ENCODE measurements around the gene KCNQ4. TPM values are rescaled to one million over a fixed set of nuclear protein-coding genes. Genes with fewer than 3 reads are reported as not detected.

Gene KCNQ4
- total and polyA plus RNA-seq, 2 donors (not counting 3 experiments of a cell fraction or from before 2014, with no cell fraction given): 0.06 to 0.07 TPM

GRCh38 chr1:40886318-40887011, 102.9 kb downstream of the KCNQ4 start:
- POLR2A ChIA-PET: no interaction called here
- Histone ChIP-seq H3K79me2 (ENCODE audit: control insufficient read depth, insufficient read depth, low read length) (no peaks in the 10 kb centered on the region), H3K9me1 (replicated peaks; ENCODE audit: control insufficient read depth, extremely low read depth, insufficient read depth, low read length) (no peaks in the 10 kb centered on the region), H3K27me3 (ENCODE audit: control insufficient read depth in 2 of 2, insufficient read depth in 2 of 2, low read length in 2 of 2) (no peaks in the 10 kb centered on the region), H3K4me2 (ENCODE audit: insufficient read depth, low read length) (no peak overlapping the region), H3K27ac (ENCODE audit: insufficient read depth, low read depth, low read length) (no peak overlapping the region), H3K4me1 (ENCODE audit: control insufficient read depth, extremely low read depth, insufficient read depth, low read length) (no peaks in the 10 kb centered on the region), H3K9me3 (replicated peaks; ENCODE audit: control insufficient read depth, insufficient read depth, low read length) (no peaks in the 10 kb centered on the region), H4K20me1 (replicated peaks; ENCODE audit: control insufficient read depth, extremely low read depth, insufficient read depth, low read length) (no peaks in the 10 kb centered on the region), H2AFZ (ENCODE audit: low read depth, low read length) (no peak overlapping the region), H3K9ac (replicated peaks; ENCODE audit: extremely low read depth, insufficient read depth, low read length) (no peak overlapping the region), H3K36me3 (ENCODE audit: control insufficient read depth in 2 of 2, extremely low read depth in 1 of 2, insufficient read depth in 2 of 2, low read length in 2 of 2) (no peaks in the 10 kb centered on the region), H3K4me3 (replicated peaks in 1 of 3; ENCODE audit: insufficient read depth in 1 of 3, low read depth in 1 of 3, low read length in 3 of 3) (no peak overlapping the region)
- DNase-seq (ENCODE audit: low read depth, low spot score) (no peak), FAIRE-seq (no peak)
- no TSS peak for BruUV-seq (replicated peaks)
- intact Hi-C loops (cut with micrococcal nuclease) (no loop called here), dilution Hi-C loops (cut with MboI; ENCODE audit: extremely low pct_ligation_motif_present, low sequenced_read_pairs) (no loop called here)
- CTCF ChIA-PET: interaction anchor here (0.8 kb wide), 1 partner anchor 38 kb away, joined by 3 read pairs; no protein-coding TSS in a partner anchor
- TF ChIP-seq JUN (IDR thresholded peaks at IDR 0.05; ENCODE audit: borderline replicate concordance, insufficient read depth, insufficient read length, low read depth) (no peak), CTCF (IDR thresholded peaks at IDR 0.05; ENCODE audit: extremely low read depth in 1 of 2, insufficient read depth in 1 of 2, low read depth in 1 of 2, low read length in 2 of 2) (no peak), FOS (IDR thresholded peaks at IDR 0.05; ENCODE audit: borderline replicate concordance, insufficient read depth, low read length) (no peak), MYC (IDR thresholded peaks at IDR 0.05; ENCODE audit: low read depth, low read length) (no peak), GATA2 (IDR thresholded peaks at IDR 0.05; ENCODE audit: insufficient read depth, insufficient read length, low read depth, low read length) (no peak), MAX (IDR thresholded peaks at IDR 0.05; ENCODE audit: insufficient read depth, insufficient read length) (no peak), EZH2 (IDR thresholded peaks at IDR 0.05; ENCODE audit: borderline replicate concordance, low read depth, low read length, severe bottlenecking) (no peak), POLR2A (IDR thresholded peaks at IDR 0.05; ENCODE audit: low read depth, low read length) (no peak), POLR2AphosphoS5 (IDR thresholded peaks at IDR 0.05; ENCODE audit: insufficient read depth, low read depth, low read length) (no peak)
